ENCODE data around the gene CROT.
"Not testable (repeated sequence)": the region's sequence is repeated elsewhere in the genome, so short reads cannot be mapped to it uniquely, and the experiment has no call there.

The CROT gene

DNA sequence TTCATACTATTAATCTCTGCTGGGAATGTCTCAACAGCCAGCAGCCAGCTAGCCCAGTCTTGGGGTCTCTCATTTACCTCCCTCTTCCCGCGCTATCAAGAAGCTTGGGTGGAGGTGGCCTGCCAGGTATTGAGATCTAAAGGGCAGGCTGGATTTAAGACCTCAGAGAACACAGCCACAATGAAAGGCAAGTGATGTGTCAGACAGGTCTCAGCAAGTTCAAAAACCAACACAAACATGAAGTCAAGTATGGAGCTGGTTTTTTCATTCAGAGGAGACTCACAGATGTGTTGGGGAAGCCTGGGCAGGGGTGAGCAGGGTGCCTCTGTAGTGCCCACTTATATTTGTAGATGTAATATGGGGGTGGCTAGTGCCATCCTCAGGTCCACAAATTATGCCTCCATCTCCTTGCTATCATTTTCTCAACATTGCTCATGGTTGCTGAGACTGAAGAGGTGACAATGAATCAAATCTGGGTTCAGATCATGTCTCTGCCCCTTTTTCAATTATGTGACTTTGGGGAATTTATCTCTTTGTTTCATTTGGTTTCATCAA is 27.7 kb upstream of the CROT start:
- Histone ChIP-seq H3K79me2 (ENCODE audit: insufficient read depth, low read length) (no peaks in the 10 kb centered on the region), H3K9me3 (ENCODE audit: insufficient read depth, low read depth, low read length) (no peaks in the 10 kb centered on the region), H3K9ac (ENCODE audit: low read depth, low read length, poor library complexity, severe bottlenecking) (no peak overlapping the region), H3K27me3 (ENCODE audit: insufficient read depth, low read length, poor library complexity, severe bottlenecking) (no peaks in the 10 kb centered on the region), H3K4me3 (ENCODE audit: low read length, poor library complexity, severe bottlenecking) (no peak overlapping the region), H4K20me1 (ENCODE audit: insufficient read depth, low read length, poor library complexity, severe bottlenecking) (no peaks in the 10 kb centered on the region), H3K4me1 (ENCODE audit: insufficient read depth, low read length, poor library complexity, severe bottlenecking) (no peaks in the 10 kb centered on the region), H3K9me2 (replicated peaks; ENCODE audit: low read depth, low read length) (no peaks in the 10 kb centered on the region), H2AFZ (ENCODE audit: low read length) (no peak overlapping the region), H3K36me3 (ENCODE audit: insufficient read depth, low read length) (no peaks in the 10 kb centered on the region), H3K4me2 (ENCODE audit: low read depth, low read length, poor library complexity, severe bottlenecking) (no peak overlapping the region), H3F3A (ENCODE audit: low read depth) (no peaks in the 10 kb centered on the region)
- no peak for TF ChIP-seq EZH2phosphoT487 (IDR thresholded peaks at IDR 0.05; ENCODE audit: borderline replicate concordance)
- TF ChIP-seq, protein P1, sequence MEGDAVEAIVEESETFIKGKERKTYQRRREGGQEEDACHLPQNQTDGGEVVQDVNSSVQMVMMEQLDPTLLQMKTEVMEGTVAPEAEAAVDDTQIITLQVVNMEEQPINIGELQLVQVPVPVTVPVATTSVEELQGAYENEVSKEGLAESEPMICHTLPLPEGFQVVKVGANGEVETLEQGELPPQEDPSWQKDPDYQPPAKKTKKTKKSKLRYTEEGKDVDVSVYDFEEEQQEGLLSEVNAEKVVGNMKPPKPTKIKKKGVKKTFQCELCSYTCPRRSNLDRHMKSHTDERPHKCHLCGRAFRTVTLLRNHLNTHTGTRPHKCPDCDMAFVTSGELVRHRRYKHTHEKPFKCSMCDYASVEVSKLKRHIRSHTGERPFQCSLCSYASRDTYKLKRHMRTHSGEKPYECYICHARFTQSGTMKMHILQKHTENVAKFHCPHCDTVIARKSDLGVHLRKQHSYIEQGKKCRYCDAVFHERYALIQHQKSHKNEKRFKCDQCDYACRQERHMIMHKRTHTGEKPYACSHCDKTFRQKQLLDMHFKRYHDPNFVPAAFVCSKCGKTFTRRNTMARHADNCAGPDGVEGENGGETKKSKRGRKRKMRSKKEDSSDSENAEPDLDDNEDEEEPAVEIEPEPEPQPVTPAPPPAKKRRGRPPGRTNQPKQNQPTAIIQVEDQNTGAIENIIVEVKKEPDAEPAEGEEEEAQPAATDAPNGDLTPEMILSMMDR (conservative IDR thresholded peaks at IDR 0.05; ENCODE audit: low read length): no peak

DNA sequence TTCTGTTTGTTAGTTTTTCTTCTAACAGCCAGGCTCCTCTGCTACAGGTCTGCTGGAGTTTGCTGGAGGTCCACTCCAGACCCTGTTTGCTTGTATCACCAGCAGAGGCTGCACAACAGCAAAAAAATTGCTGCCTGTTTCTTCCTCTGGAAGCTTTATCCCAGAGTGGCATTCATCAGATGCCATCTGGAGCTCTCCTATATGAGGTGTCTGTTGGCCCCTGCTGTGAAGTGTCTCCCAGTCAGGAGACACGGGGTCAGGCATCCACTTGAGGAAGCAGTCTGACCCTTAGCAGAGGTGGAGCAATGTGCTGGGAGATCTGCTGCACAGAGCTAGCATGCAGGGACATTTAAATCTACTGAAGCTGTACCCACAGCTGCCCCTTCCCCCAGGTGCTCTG is 26.7 kb upstream of the CROT start:
- H3K79me2 ChIP-seq (ENCODE audit: insufficient read depth, low read length): no peaks in the 10 kb centered on the region
- H3K4me3 ChIP-seq (ENCODE audit: low read length, poor library complexity, severe bottlenecking): no peak overlapping the region
- no peaks in the 10 kb centered on the region for H4K20me1 ChIP-seq (ENCODE audit: insufficient read depth, low read length, poor library complexity, severe bottlenecking)
- no peak overlapping the region for H3K9ac ChIP-seq (ENCODE audit: low read depth, low read length, poor library complexity, severe bottlenecking)
- H2AFZ ChIP-seq (ENCODE audit: low read length): no peak overlapping the region
- no peaks in the 10 kb centered on the region for H3F3A ChIP-seq (ENCODE audit: low read depth)
- no peaks in the 10 kb centered on the region for H3K9me3 ChIP-seq (ENCODE audit: insufficient read depth, low read depth, low read length)
- H3K36me3 ChIP-seq (ENCODE audit: insufficient read depth, low read length): no peaks in the 10 kb centered on the region
- no peaks in the 10 kb centered on the region for H3K4me1 ChIP-seq (ENCODE audit: insufficient read depth, low read length, poor library complexity, severe bottlenecking)
- TF ChIP-seq, protein P1 (conservative IDR thresholded peaks at IDR 0.05; ENCODE audit: low read length): no peak
- TF ChIP-seq EZH2phosphoT487 (IDR thresholded peaks at IDR 0.05; ENCODE audit: borderline replicate concordance): no peak
- H3K9me2 ChIP-seq (replicated peaks; ENCODE audit: low read depth, low read length): no peaks in the 10 kb centered on the region
- H3K27me3 ChIP-seq (ENCODE audit: insufficient read depth, low read length, poor library complexity, severe bottlenecking): no peaks in the 10 kb centered on the region
- H3K4me2 ChIP-seq (ENCODE audit: low read depth, low read length, poor library complexity, severe bottlenecking): no peak overlapping the region

DNA sequence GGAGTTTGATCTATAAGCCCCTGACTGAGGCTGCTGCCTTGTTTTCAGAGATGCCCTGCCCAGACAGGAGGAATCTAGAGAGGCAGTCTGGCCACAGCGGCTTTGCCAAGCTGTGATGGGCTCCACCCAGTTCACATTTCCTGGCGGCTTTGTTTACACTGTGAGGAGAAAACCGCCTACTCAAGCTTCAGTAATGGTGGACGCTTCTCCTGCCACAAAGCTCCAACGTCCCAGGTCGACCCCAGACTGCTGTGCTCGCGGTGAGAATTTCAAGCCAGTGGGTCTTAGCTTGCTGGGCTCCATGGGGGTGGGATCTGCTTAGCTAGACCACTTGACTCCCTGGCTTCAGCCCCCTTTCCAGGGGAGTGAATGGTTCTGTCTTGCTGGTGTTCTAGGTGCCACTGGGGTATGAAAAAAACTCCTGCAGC is 26.3 kb upstream of the CROT start:
- H3K36me3 ChIP-seq (ENCODE audit: insufficient read depth, low read length); H4K20me1 ChIP-seq (ENCODE audit: insufficient read depth, low read length, poor library complexity, severe bottlenecking); H2AFZ ChIP-seq (ENCODE audit: low read length); H3K4me3 ChIP-seq (ENCODE audit: low read length, poor library complexity, severe bottlenecking); H3K9ac ChIP-seq (ENCODE audit: low read depth, low read length, poor library complexity, severe bottlenecking); H3K4me2 ChIP-seq (ENCODE audit: low read depth, low read length, poor library complexity, severe bottlenecking); H3K79me2 ChIP-seq (ENCODE audit: insufficient read depth, low read length); H3K9me3 ChIP-seq (ENCODE audit: insufficient read depth, low read depth, low read length); H3K27me3 ChIP-seq (ENCODE audit: insufficient read depth, low read length, poor library complexity, severe bottlenecking); H3K9me2 ChIP-seq (replicated peaks; ENCODE audit: low read depth, low read length); H3F3A ChIP-seq (ENCODE audit: low read depth); H3K4me1 ChIP-seq (ENCODE audit: insufficient read depth, low read length, poor library complexity, severe bottlenecking): not testable (repeated sequence)

DNA sequence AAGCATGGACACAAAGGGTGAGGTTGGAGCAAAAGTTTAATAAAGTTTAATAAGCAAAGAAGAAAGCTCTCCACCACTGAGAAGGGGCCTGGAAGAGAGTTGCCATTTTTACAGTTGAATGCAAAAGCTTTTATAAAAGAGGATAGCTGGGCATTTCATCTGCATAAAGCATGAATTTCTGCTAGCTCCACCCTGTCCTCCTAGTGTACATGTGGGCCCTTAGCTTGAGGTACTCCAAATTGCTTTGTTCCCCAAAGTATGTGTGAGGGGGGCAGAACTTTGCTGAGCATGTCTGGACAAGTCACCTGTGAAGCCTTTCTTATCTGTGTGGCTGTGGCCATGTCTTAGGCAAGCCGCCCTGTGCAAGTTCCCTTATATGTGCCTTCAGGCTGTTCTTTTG is 22.6 kb upstream of the CROT start:
- Histone ChIP-seq H3K9me2 (replicated peaks; ENCODE audit: low read depth, low read length) (no peaks in the 10 kb centered on the region), H4K20me1 (ENCODE audit: insufficient read depth, low read length, poor library complexity, severe bottlenecking) (no peaks in the 10 kb centered on the region), H3K79me2 (ENCODE audit: insufficient read depth, low read length) (no peaks in the 10 kb centered on the region), H3K4me2 (ENCODE audit: low read depth, low read length, poor library complexity, severe bottlenecking) (no peak overlapping the region), H3K9ac (ENCODE audit: low read depth, low read length, poor library complexity, severe bottlenecking) (no peak overlapping the region), H3K36me3 (ENCODE audit: insufficient read depth, low read length) (no peaks in the 10 kb centered on the region), H3K4me3 (ENCODE audit: low read length, poor library complexity, severe bottlenecking) (no peak overlapping the region), H2AFZ (ENCODE audit: low read length) (no peak overlapping the region), H3K4me1 (ENCODE audit: insufficient read depth, low read length, poor library complexity, severe bottlenecking) (no peaks in the 10 kb centered on the region), H3K9me3 (ENCODE audit: insufficient read depth, low read depth, low read length) (peaks cover 11% of the 10 kb centered on the region; the same call in 1 of the 2 replicates), H3F3A (ENCODE audit: low read depth) (no peaks in the 10 kb centered on the region), H3K27me3 (ENCODE audit: insufficient read depth, low read length, poor library complexity, severe bottlenecking) (no peaks in the 10 kb centered on the region)
- TF ChIP-seq, protein P1 (conservative IDR thresholded peaks at IDR 0.05; ENCODE audit: low read length): no peak
- no peak for TF ChIP-seq EZH2phosphoT487 (IDR thresholded peaks at IDR 0.05; ENCODE audit: borderline replicate concordance)
